OCI-LY3 (cell line): ENCODE results near the gene HUS1B.
"Not testable (repeated sequence)": the region's sequence is repeated elsewhere in the genome, so short reads cannot be mapped to it uniquely, and the experiment has no call there.

Experiments used
- CTCF ChIP-seq: fragments of 200-600, 300-600 bp; sonication (generic); IDR thresholded peaks from 2 replicates; pipeline ENCODE4 v1.5.1; 2014; ENCODE audit warnings: antibody characterized with exemption, low read length, low read depth
- EZH2phosphoT487 ChIP-seq: fragments of 200-600 bp; shearing (Covaris generic); IDR thresholded peaks from 2 replicates; pipeline ENCODE4 v1.6.1; 2018; ENCODE audit warnings: antibody characterized with exemption, mixed run types, low read depth

- not testable (repeated sequence) for TF ChIP-seq CTCF, EZH2phosphoT487
These were observed 37.7 kb upstream of the HUS1B start for GRCh38 chr6:694431-695126.
